Measurements from ENCODE around the gene WWOX.
"Not testable (repeated sequence)": the region's sequence is repeated elsewhere in the genome, so short reads cannot be mapped to it uniquely, and the experiment has no call there.

The WWOX gene

DNA sequence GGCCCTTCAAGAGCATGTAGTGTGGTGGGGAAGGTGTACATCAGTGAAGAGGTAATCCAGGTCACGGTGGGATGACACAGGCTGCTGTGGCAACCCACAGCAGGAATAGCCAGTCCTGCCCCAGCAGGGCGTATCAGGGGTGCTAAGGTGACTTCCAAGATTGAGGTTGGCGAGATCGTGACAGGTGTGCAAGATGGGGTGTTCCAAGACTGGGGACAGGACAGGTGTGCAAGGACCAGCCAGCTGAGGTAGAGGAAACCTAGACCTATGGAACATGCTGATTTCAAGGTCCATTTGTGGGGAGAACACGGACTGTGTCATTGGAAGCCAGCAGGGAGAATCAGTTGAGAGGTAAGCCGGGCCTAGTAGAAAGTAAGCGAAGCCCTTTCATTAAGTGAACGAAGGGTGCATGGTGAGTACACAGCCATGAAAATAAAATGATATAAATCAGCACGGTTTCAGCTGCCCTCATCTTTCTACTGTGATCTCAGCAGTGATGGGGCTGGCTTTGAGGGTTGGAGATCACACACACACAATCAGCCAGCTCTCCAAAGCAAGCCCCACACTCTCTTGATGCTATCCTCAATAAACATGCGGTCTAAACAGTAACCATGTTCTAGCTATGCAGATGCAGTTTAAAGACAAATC, 497.0 kb downstream of the WWOX start:
- no peak for DNase-seq (ENCODE audit: low read depth in 1 of 2, low spot score in 1 of 2)

DNA sequence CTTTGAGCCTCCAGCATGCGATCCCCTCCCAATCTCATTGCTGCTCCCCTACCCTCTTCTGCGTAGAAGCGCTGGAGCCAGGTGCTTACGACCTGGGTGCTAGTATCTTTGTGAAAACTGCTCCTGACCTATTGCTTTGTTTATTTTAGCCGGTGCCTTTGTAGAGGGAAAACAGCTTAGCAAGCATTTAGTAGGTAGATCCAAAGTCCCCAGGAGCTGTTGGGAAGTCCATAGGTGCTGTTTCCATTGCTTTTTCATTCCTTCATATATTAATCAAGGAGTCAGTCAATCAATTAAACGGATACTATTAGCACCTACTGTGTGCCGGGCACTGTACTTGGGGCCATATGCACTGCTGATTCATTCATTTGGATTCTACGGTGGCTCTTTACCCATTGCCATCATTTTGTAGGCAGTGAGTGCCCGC, 497.6 kb downstream of the WWOX start:
- no peak for DNase-seq (ENCODE audit: low read depth in 1 of 2, low spot score in 1 of 2)

DNA sequence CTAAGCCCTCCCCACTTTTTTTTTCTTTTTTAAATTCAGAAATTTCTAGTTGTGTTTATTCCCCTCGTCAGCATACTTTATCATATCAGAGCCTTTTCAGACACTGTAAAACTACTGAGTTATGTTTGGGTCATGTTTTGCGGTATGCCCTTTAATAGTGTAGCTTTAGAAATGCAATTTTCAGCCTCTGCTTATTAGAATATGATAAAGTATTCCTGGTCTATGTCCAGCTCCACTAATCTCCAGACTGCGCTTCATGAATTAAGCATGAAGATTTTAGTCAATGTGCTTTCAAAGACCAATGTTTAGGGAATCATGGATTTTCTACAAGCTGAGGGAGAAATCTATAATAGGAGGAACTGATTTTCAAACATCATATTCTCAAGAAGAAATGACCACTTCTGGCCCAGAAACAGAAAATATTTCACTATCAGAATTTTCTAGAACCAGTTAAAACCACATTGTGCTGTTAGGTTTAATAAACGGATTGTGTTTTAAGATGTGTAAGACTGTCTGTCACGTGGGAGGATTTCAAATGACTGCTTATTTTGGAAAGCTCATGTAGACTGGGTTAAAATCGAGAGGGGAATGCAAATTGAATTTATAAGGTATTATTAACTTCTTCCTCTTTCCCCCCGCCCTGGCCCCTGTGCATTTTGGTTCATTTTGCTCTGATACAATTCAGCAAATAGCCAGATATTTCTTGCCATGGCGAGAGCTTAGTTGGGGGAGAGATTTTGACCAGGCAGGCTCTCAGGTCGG, 498.5 kb downstream of the WWOX start:
- DNase-seq (ENCODE audit: low read depth in 1 of 2, low spot score in 1 of 2): no peak

DNA sequence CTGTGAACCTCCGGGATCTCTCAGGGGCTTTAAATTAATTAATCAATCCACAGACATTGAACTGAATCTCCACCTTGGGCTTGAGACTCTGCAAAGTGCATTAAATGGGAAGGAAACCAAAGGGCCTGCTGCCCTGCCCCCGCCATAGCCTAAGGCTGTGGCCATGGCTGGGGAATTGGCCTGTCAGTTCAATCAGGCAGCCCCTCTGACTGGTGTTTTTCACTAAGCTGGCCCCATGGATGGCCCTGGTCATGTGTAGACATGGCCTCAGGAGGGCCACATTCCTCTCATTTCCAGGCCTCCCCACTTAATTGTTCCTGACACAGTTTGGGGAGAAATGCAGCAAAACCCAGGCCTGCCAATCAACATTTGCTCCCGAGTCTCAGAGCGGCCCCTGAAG, 499.8 kb downstream of the WWOX start:
- DNase-seq (ENCODE audit: low read depth in 1 of 2, low spot score in 1 of 2): no peak

DNA sequence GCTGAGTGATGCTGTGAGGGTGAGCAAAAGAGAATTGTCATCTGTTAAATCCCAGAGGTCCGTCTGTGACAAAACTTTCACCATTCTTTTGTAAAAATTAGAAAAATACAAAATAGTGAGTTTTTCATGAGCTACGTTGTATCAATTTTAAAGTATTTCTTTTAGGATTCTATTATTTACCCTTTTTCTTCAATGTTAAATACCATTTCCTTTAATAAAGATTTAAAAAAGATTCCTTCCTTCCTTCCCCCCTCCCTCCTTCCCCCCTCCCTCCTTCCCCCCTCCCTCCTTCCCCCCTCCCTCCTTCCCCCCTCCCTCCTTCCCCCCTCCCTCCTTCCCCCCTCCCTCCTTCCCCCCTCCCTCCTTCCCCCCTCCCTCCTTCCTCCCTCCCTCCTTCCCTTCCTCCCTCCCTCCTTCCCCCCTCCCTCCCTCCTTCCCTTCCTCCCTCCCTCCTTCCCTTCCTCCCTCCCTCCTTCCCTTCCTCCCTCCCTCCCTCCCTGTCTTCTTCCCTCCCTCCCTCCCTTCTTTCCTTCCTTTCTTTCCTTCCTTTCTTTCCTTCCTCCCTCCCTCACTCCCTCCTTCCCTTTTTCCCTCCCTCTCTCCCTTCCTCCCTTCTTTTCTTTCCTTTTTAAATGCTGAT, 505.1 kb downstream of the WWOX start:
- not testable (repeated sequence) for DNase-seq (ENCODE audit: low read depth in 1 of 2, low spot score in 1 of 2)

DNA sequence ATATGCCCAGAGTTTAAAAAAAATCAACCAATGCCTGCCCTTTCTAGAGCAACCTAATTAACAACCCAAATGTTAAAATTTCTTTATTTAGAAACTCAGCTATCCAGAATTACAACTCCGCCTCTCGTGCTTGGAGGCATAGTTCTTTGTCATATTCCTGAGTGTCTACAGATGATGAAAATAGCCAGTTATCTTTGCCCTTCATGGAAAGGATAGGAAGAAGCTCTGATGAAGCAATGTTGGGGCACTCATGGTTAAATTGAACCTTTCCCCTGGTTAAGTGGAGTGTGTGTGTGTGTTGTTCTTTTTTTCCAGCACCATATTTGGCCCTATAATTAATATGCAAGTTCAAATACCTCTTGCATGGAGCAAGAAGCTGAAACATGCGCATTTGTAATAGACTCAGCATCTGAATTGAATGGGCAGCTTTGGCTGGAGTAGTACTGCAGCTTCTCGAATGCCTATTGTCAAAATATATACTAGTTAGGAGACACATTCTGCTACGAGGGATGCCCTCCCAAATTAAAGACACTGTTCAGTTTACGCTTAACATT, 506.2 kb downstream of the WWOX start:
- DNase-seq (ENCODE audit: low read depth in 1 of 2, low spot score in 1 of 2): no peak

DNA sequence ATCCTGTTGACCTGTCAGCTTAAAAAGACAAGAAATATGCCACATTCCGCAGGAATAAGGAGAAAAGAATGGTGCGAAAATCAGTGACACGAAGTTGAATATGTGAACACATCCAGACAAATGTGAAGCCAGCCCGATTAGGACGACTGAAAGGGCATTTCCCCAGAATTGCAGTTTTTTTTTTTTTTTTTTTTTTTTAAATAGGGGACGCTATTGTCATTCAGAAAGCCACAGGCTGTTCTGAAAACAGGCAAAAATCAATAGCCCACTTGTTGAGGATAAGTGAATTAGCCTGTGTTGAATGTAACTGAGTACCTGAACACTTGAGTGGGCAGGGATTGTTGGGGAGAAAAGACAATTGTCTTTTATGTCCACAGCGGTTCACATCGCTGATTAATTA, 507.1 kb downstream of the WWOX start:
- no peak for DNase-seq (ENCODE audit: low read depth in 1 of 2, low spot score in 1 of 2)

DNA sequence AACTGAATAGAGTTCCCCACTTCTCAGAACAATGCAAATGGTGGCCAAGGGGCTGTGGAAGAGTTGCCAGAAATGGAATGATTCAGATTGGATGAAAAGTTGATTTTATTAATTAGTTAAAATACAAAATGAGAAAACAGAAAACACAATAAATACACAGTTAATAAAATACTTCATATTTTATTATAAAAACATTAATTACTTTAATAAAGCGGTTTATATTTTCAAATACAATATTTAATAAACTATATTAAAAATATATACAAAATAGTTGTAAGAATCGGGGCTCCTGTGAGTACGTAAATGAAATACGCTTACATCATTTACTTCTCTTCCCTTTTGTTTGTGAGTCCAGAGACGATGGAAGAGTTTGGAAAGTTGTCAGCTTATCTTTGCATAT, 507.6 kb downstream of the WWOX start:
- no peak for DNase-seq (ENCODE audit: low read depth in 1 of 2, low spot score in 1 of 2)

DNA sequence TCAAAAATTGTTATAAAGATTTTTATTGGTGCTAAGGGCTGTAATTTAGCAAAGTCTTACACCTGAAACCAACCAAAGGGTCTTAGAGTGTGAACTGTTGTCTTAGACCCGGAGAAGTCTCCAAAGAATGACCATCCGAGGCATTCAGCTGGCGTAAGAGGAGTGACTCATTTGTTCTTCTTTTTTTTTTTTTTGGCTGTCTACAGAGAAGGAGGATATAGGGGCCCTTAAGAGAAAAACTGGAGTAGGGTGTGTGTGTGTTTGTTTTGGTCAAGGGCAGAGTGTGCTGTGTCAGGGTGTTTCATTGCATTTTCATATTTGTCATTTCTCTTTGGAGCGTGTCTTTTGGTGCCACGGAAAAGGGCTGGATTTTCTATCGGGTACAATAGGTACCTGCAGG, 508.0 kb downstream of the WWOX start:
- DNase-seq (ENCODE audit: low read depth in 1 of 2, low spot score in 1 of 2): no peak

DNA sequence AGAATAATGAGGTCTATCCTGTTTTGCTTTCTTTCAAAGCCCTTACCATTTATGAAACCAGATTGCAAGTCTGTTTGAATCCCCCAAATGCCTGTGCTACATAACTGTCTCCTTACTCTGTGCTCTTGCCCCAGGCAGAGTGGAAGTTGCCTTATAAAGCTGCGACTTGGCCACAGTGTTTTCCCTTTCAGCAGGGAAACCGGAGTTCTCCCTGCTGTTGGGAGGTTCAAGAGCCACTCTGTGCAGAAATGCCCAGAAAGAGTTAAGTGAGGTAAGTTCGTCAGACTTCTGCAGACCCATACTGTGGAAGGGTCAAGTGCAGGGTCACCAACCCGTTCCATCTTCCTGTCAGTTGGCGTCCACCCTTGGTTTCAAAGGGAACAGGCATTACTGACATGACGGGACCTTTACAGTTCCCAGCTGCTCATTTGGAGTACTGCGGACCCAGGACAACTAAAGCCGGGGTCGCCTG, 508.9 kb downstream of the WWOX start:
- DNase-seq (ENCODE audit: low read depth in 1 of 2, low spot score in 1 of 2): no peak

DNA sequence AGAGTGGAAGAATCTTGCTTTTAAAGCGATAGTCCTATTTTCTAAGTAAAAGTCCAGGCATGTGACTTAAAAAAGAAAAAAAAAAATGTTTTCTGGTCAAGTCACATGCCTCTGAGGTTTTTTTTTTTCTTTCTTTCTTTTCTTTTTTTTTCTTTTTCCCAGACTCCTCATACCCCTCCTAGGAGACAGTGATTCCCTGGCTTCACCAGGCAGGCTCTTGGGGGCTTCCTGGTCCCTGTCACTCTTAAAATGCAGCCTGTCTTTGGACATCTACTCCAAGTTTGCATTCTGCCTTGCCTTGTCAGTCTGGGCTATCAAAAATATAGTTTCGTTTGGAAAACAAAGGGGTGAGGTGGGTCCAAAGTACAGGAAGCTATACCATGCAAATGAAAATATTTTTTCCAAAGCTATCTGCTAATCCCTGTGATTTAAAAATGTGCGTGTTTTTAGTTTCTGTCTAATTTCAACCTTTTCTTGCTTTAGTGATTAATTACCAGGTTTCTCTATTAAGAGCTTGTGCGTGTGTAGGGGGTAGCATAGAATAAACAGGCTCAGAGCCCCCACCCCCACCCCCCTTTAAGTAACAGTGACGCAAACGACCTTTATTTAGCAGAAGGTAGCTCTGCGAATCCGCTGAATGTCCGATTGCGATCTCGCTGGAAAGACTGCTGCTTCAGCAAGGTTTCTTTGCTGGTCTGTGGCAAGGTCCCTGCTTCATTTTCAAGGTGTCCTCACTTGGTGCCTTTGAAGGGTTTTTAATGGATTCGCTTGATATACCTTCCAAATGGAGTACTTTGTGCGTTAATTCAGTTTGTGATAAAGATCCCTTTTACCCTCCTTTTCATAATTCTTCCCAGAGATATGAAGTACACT, 510.2 kb downstream of the WWOX start:
- DNase-seq (ENCODE audit: low read depth in 1 of 2, low spot score in 1 of 2): no peak

DNA sequence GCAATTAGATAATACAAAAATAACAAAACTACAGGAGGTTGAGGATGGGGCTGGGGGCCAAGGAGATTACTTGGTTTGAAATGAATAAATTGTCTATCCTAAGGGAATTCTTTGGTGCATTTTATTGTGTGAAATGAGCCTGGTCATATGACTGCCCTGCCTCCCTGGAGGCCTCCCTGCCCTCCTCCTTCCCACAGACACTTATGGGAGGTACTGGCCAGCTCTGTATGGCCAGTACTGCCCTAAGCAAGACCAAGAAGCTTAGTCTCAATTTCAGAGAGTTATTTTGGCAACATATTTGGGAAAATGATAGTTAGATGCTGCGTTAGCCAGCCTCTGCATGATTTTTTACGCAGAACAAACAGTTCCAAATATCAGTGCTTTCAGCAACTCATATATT, 511.9 kb downstream of the WWOX start:
- no peak for DNase-seq (ENCODE audit: low read depth in 1 of 2, low spot score in 1 of 2)

DNA sequence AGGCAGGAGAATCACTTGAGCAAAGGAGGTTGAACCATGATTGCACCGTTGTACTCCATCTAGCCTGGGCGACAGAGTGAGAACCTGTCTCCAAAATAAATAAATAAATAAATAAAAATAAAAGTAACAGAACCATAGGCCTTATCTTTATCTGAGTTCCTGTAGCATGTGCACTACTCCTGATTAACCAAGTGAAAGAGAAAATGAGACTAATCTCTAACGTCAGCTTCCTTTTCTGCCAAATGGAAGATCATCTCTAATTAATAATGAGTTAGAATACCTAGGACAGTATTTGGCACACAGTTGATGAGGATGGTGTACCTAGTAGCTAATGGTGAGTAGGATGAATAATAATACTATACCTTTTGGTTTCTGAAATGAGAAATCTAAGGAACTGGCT, 520.4 kb downstream of the WWOX start:
- no peak for DNase-seq (ENCODE audit: low read depth in 1 of 2, low spot score in 1 of 2)

DNA sequence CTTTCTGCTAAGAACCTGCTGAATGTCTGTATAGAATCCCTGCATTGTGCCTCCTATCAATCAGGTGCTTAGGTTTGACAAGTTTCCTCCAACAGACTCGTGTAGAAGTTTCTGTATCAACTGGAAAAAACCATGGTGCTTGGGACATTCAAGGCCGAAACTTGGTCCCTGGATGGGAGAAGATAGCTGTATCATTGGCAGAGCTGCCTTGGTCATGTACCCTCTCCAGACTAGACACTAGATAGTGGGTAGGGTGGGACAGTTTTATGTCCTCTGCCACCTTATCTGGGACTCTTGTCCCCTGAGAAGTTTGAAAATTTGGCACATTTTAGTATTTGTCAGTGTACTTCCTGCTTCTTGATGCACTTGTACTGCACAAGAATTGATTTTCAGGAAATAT, 520.8 kb downstream of the WWOX start:
- DNase-seq (ENCODE audit: low read depth in 1 of 2, low spot score in 1 of 2): no peak

DNA sequence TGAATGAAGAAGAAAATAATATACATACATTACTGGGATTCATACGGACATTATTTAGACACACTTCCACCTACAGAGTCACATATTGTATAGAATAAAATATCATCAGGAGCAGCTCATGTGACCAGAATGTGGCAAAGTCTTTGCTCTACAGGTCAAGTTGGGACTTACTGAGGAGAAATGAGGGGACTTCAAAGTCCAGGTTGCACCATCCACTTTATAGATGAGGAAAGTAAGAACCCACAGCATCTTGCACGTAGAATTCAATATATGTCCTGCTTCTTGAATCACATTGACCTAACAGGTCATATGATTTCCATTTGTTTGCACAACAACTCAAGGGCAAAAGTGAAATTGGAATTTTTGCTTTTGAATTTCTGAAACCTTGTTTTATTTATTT, 524.3 kb downstream of the WWOX start:
- DNase-seq (ENCODE audit: low read depth in 1 of 2, low spot score in 1 of 2): no peak

DNA sequence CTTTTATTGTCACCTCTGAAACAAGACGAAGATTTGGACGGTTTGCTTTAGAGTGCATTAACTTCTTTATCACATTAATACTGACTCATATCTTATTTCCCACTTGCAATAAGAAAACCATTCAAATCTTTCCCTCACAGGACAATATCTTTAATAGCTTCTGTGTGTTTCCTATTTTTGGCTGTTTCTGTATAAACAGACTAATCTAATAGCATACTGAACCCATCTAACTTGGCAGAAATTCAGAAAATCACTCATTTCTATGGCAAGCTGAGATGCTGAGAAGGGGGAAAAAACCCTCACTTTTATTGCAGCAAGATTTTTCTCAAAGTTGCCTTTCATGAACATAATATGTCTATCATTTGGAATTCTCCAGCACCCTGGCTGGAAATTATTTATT, 524.9 kb downstream of the WWOX start:
- no peak for DNase-seq (ENCODE audit: low read depth in 1 of 2, low spot score in 1 of 2)

DNA sequence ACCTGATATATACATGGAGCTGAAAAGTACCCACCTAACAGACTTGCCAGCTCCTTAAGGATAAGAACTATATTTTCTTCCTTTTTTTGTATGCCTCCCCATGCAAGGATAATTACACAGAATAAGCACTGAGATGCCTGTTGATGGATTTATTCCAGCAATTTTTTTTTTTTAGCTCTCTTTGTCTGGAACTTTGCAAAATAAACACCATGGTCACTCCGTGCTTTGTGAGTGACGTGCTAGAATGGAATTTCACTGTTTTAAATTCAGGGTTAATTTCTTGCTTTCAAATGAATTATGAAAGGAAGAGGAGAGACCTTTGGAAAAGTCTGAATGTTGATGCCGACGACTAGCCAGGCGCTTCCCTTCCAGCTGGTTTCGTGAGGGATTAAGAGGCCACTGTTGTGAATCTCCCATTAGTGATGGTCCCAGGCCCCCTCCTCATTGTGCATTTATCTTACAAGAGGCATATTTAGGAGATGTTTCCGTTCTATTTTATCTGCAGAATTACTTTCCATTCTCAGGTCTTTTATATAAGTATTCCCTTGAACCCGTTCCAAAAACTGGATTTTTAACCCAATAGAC, 529.1 kb downstream of the WWOX start:
- no peak for DNase-seq (ENCODE audit: low read depth in 1 of 2, low spot score in 1 of 2)

DNA sequence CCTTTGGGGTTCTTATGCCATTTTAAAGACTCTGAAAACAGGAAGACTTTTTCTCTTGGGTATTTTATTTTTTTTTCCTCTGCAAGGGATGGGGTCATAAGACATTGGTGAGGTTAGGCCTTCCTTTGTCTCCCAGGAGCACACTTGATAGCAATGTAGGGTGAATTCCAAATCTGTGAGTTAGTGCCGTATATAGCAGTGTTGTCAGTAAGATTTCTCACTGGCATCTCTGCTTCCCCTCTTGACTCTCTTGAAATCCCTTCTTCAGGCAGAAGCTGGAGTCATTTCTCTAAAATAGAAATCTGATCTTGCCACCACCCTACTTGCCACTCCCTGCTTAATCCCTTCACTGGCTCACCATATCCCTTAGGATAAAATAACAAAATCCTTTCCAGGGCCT, 529.7 kb downstream of the WWOX start:
- DNase-seq (ENCODE audit: low read depth in 1 of 2, low spot score in 1 of 2): no peak

DNA sequence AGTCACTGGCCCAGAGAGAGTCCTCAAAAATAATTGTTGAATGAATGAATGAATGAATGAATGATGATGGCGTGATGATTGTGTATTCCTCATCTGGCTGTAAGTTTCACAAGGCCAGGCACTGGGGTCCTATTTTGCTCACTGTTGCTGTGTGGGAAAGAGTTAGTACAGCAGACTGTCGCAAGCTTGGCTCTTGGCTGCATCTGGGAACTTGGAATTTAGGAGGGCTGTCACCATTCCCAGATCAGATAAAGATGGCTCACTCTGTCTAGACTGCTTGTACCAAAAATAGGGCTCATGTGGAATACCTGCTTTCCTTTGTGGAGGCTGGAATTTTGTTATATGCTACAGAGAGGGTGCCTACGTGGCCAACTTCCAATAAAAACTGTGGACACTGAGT, 530.6 kb downstream of the WWOX start:
- no peak for DNase-seq (ENCODE audit: low read depth in 1 of 2, low spot score in 1 of 2)

DNA sequence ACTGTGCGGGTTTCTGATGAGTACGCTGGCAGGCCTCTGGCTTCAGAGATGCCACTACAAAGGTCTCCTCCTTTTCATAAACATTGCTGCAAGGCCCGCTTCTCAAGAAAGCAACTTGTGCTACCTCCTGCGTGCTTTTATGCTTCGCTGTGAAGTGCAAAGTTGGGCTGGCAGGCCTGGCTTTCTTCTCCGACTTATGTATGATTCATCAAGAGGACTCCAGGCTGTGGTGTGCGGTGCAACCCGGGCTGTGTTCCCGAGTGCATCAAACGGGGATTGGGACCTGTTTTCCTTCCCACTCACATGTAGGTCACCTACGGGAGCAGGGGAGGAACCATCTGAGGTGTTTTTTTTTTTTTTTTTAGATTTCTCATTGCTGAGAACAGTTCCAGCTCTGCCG, 534.1 kb downstream of the WWOX start:
- no peak for DNase-seq (ENCODE audit: low read depth in 1 of 2, low spot score in 1 of 2)

DNA sequence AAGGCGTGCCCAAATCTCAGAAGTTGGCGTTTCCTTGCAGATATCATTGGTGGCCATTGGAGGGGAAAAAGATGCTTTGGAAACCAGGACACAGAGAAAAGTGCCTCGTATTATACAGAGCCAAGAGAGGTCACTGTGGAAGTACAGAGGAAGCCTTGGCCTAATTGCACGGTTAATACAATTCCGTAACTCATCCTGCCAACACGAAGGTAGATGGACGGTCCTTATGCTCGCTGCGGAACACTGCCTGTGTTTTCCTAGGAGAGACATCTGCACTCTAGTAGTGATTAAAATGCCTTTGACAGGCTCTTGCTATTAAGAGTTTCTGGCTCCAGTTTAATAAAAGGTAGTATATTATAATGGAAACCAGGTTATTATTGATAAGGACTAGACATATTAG, 536.4 kb downstream of the WWOX start:
- DNase-seq (ENCODE audit: low read depth in 1 of 2, low spot score in 1 of 2): no peak

All from activated CD4-positive, alpha-beta T cell treated with anti-CD3 and anti-CD28 coated beads, Interleukin-2, amount 50 U/mL, for 24 hours (primary cell).